EH (cell line): ENCODE data around the gene MAPK13.
"Not testable (repeated sequence)": the region's sequence is repeated elsewhere in the genome, so short reads cannot be mapped to it uniquely, and the experiment has no call there.

Source experiments
- DNase-seq: peaks from one replicate; pipeline ENCODE4 v3.0.0-alpha.2; 2015; ENCODE audit warnings: low read depth

The MAPK13 gene

DNA sequence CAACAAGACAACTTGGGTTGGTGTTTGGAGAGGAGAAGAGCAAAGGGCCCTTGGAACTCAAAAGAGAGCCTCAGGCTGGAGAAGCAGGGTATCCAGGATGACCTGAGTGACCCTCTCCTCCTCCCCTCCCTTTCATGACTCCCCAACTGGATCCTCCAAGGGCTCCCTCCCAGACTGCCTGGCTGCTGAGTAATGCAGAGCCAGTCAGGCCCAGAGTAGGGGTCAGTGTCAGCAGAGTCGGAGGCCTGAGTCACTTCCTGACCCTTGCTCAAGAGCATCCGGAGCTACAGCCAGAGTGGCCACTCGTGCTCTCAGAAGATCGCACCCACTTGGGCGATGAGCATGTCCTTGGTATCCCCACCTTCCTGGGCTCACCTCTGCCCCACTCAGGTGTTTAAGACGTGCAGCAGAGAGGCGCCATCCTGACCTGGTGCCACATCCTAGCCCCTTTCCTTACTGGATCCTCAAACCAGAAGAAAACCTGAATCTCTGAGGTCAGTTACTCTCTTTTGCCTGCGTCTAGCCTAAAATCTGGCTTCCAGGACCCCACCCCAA, 2.8 kb upstream of the MAPK13 start:
- DNase-seq = peak; percentile 92

DNA sequence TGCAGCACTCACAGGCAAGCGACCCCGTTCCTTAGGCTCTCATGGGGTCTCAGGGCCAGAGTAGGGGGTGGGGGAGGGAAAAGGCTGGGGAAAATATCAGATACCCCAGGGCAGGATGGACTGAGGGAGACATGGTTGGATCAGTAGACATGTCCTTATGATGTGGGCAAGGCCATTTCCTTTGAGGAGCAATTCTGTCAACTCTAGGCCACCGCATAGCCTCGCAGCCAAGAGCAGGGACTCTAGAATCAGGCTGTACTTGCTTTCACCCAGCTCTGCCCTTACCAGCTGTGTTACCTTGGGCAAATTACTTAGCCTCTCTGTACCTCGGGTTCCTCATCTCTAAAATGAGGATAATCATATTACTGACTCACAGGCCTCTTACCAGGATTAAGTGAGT, 2.2 kb upstream of the MAPK13 start:
- no peak for DNase-seq

DNA sequence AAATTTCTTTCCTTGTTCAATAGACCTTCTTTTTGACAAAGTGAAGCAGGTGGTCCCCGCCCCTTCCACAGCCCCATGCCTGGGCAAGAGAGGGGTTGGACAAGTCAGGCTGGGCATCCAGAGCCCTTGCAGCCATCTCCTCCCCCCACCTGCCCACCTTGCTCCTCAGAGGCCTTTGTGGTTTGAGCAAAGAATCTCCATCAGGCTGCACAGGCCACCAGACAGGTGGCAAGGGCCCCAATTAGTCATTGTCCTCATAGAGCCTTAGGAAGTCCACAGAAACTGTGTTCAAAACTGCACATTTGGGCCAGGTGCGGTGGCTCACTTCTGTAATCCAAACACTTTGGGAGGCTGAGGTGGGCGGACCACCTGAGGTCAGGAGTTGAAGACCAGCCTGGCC, 1.5 kb upstream of the MAPK13 start:
- DNase-seq = no peak

DNA sequence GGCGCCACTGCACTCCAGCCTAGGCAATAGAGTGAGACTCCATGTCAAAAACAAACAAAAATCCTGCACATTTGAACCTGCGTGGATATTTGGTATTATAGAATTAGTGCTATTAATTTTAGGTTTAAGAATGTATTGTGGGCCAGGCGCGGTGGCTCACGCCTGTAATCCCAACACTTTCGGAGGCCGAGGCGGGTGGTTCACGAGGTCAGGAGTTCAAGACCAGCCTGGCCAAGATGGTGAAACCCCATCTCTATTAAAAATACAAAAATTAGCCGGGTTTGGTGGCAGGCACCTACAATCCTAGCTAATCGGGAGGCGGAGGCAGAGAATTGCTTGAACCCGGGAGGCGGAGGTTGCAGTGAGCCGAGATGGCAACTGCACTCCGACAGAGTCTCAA, 979 bp upstream of the MAPK13 start:
- DNase-seq = not testable (repeated sequence)

DNA sequence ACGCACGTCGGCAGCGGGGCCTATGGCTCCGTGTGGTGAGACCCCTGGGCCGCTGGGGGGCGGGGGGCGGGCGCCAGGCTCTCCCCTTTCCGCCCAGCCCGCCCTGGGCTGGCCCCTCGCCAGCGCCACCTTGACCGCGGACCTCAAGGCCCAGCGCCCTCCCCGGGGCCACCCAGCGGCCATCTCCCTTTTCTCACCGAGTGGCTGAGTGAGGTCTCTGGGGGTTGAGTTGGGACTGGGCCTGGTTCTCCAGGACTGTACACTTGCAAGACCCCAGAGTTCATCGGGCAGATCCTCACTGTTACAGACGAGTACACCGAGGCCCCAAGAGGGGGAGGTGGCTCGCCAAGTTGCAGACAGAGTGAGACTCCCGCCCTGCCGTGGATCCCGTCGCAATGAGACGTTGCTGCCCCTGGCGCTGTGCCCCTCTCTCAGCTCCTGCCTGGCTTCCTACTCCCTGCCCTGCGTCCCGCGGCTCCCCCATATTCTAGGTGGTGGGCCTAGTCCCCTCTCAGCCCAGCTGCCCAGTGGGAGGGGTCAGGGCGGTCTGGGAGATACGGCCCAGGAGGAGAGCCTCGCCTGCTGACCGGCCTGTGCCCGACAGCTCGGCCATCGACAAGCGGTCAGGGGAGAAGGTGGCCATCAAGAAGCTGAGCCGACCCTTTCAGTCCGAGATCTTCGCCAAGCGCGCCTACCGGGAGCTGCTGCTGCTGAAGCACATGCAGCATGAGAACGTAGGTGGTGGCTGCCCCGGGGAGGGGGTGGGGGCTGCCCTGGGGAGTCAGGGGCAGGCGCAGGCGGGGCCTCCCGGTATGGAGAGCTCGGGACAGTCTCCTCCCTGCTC, 576 bp downstream of the MAPK13 start:
- DNase-seq = no peak

DNA sequence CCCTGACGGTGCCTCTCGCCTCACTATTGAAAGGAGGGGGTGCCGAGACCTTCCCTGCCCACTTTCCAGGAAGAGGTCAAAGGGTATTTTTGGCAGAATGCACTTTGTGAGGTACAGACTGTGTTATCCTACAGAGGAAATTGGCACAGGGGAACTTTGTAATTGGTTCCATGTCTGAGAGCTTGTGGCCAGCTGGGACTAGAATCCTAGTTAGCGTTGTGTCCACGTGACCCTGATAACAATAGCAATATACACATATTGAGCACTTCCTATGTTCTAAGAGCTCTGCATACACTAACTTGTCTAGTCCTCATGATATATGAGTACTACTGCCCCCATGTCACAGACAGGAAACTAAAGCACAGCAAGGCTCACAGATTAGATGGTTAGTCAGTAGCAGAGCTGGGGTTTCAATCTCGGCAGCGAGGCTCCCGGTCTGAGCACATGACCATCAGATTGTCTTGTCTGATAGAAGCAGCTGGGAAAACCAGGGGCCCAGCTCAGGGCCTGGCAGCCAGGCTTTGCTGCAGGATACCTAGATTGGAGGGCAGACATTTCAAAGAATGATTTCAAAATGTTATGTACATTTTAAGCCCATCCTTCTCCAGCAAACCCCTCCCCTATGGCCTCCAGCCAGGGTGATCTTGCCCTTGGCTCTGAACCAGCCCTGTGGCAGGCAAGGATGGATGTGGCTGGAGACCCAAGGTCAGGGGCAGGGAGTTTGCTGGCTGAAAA, 1.4 kb downstream of the MAPK13 start:
- DNase-seq = peak; percentile 78

DNA sequence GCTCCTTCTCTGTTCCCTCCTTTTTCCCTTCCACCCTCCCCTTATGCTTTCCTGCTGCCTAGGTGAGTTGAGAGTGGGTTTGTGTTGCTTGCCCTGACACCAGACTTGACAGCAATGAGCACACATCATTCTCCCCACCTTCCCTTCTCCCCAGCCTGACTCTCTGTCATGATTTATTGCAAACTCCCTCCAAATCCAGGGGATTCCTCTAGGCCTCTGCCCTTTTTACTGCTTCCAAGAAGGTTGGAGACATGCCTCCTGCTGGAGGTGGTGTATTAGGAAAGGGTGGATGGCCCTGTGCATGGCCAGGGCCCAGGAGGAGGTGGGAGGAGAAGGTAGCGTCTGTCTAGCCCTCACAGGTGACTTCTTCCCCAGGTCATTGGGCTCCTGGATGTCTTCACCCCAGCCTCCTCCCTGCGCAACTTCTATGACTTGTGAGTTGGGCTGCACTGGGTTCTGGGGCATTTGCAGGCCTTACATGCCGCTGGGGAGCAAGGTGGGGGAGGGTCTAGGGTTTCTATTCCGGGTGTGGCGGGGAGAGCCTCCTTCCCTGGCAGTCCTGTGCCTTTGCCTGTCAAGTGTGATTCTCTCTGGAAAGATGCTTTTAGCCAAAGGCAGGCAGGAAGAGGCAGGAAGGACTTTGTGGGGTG, 2.1 kb downstream of the MAPK13 start:
- no peak for DNase-seq

DNA sequence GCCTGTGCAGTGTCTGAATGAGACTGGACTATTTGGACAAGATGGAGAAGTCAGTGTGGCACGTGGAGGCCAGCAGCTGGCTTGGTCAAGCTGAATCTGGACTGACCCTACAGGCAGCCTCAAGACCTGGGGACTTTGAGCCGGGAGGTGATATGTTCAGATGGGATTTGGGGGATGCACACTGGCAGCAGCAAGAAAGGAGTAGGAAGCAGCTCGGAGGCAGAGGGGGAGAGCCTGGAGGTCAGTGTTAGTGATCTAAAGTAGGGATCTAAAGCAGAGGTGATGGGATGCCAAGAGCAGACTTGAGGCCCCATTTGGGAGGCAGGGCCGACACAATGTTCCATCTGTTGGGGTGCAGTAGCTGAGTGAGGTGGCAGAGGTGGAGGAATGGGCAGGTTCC, 2.8 kb downstream of the MAPK13 start:
- no peak for DNase-seq

DNA sequence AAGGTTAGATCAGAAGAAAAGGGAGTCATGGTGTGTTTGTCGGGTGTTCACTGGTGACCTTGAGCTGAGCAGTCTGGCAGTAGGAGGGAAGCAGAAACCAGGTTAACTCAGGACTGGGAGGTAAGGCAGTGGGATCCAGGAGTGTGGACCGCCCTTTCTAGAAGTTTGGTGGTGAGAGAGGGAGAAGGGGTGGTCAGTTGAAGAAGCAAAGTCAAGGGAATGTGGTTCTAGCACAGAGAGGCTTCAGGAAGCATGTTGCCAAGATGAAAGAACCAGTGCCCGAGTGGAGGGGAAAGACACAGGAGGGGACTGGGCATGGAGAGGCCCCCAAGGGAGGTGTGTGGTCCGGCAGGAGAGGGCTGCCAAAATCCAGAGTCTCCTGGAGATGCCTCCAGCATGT, 3.6 kb downstream of the MAPK13 start:
- DNase-seq = no peak

DNA sequence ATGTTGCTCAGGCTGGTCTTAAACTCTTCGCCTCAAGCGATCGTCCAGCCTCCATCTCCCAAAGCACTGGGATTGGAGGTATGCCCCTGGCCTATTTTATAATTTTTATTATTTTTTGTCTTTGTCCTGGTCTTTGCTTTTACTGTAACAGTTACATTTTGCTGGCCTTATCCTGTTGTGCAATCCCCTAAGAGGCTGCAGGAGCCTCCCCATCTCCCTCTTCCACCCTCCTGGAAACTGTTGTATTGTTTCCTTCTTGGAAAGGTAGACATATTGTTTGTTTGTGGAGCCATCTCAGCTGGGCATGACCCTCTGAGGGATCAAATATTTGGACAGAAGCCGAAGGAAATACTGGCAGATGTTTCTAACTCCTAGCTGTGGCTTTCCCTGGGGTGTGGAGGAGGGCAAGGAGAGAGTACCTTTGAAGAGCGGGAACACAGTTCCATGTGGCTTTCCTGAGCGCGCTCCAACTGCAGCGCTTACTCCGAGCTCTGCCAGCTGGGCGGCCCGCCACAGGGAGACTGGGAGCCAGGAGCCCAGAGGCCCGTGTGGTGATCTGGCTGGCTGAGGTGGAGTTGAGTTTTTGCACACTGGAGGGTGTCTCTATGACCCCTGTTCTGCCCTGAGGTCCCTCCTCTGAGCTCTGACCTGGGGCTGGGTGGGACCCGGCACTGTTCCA, 4.9 kb downstream of the MAPK13 start:
- no peak for DNase-seq

DNA sequence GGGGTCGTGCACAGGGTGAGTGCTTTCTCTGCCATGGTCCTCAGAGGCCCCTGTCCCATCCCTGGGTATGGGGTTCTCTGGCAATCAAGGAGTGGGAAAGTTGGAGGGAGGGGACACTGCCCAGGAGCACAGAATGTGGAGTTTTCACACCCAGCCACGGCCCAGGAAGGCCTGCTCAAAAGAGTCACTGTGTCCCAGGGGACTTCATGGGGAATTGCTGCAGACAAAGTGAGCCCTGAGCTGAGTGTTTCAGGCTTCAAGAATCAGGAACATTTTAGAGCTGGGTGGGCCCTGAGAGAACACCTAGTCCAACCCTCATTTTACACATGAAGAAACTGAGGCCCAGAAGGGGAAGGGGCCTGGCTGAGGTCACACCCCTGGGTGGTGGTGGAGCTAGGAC, 5.7 kb downstream of the MAPK13 start:
- no peak for DNase-seq

DNA sequence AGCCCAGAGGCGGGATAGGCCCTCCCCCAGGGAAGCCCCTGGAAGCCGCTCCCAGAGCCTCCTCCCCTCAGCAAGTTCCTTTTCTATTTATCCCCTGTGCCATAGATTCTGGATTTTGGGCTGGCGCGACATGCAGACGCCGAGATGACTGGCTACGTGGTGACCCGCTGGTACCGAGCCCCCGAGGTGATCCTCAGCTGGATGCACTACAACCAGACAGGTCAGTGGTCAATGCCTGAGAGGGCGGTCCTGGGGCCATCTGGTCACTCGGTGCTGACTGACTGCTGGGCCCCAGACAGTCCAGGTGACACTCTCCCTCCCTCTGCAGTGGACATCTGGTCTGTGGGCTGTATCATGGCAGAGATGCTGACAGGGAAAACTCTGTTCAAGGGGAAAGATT, 6.2 kb downstream of the MAPK13 start:
- DNase-seq = no peak

DNA sequence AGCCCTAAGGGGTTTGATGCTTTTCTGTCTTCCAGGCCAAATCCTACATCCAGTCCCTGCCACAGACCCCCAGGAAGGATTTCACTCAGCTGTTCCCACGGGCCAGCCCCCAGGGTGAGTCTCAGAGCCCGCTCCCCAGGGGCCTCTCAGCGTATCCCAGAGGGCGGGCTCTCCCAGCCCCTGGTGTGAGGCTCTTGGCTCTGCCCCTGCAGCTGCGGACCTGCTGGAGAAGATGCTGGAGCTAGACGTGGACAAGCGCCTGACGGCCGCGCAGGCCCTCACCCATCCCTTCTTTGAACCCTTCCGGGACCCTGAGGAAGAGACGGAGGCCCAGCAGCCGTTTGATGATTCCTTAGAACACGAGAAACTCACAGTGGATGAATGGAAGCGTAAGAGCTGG, 8.4 kb downstream of the MAPK13 start:
- no peak for DNase-seq

DNA sequence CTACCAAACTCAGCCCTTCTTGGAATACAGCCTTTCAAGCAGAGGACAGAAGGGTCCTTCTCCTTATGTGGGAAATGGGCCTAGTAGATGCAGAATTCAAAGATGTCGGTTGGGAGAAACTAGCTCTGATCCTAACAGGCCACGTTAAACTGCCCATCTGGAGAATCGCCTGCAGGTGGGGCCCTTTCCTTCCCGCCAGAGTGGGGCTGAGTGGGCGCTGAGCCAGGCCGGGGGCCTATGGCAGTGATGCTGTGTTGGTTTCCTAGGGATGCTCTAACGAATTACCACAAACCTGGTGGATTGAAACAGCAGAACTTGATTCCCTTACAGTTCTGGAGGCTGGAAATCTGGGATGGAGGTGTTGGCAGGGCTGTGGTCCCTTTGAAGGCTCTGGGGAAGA, 9.1 kb downstream of the MAPK13 start:
- DNase-seq = no peak

DNA sequence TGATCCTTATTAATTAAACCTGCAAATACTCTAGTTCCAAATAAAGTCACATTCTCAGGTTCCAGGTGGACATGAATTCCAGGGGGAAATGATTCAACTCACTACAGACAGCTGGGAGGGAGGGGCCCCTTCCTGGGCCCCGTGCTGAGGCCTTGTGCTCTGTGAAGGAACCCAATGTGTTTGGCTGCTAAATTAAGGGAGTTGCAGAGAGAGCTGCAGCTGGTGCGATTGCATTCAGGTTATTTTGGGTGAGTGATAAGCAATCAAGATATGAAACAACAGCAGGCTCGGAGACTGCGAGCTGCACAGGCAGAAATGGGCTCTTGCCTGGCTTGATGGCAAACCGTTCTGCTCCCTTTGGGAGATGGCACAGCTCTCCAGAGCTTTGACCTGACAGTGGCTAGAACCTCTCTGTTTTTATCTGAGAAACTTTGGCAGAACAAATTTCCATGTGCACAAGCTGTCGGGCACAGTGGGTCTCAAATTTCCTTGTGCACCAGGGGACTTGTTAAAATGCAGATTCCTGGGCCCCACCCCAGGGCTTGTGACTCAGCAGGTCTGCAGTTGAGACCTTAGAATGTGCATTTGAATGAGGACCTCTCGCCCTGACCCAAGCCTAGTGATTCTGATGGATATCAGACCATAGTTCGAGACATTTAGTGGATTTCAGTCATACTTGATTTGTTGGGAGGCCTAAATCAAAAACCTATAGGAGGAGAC, 9.8 kb downstream of the MAPK13 start:
- DNase-seq = no peak

DNA sequence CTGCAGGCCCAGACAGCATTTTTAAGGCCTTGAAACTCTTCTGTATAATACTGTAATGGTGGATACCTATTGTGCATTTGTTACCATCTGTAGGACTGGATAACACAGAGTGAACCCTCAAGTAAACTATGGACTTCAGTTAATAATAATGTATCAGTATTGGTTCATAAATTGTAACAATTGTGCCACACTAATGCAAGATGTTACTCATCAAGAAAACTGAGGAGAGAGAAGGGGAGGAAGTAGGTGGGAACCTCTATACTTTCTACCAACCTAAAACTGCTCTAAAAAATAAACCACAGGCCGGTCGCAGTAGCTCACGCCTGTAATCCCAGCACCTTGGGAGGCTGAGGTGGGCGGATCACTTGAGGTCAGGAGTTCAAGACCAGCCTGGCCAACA, 10.8 kb downstream of the MAPK13 start:
- no peak for DNase-seq

DNA sequence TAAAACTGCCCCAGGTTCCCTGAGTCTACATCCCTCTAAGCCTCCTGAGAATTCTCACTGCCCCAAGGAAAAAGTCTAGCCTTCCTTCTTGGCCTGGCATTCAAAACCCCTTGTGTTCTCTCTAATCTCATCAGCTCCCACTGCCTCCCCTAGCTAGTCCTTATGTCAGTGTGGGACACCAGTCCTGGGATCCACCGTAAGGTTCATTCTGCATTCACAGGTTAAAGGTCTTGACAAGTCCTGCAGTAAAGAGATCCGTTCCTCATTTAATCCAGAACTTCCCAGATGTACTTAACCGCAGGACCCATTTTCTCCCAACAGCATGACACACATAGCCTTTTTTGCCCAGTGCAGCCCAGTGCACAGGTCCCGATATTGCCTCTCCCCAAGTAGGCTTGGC, 11.6 kb downstream of the MAPK13 start:
- DNase-seq = no peak

DNA sequence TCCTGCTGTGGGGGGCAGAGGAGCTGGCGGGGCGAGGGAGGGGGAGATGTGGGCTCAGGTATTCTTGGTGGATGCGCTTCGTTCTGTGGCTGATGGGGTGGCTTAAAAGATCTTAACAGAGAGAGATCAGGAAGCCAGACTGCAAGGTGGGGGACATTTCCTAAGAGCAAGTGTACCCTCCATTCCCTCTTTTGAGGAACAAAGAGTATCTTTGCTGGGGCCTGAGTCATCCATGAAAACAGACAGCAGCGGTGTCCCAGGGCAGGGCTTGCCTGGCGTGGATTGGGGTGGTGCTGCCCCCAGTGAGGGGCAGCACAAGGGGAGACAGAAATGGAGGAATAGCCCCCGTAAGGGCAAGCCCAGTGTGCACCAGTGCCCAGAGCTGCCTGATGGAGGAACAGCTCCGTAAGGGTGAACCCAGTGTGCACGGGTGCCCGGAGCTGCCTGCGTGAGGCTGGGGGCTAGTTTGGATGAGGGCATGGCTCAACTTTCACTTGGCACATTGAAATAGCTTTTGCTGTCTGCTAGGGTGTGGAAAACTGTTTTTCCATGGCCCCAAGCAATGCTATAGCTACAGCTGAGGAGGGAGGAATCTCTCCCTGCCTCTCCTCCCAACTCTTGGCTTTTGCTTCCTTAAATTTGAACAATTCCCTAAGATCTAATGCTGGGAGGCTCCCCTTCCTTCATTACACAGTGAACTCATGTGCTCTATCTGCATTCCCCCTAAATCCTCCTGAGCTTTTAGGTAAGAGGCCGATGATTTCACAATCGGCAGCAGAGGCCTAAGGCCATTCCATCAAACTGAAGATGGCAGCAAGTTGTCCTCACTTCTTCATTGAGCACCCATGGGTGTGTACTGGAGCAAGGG, 12.9 kb downstream of the MAPK13 start:
- no peak for DNase-seq

DNA sequence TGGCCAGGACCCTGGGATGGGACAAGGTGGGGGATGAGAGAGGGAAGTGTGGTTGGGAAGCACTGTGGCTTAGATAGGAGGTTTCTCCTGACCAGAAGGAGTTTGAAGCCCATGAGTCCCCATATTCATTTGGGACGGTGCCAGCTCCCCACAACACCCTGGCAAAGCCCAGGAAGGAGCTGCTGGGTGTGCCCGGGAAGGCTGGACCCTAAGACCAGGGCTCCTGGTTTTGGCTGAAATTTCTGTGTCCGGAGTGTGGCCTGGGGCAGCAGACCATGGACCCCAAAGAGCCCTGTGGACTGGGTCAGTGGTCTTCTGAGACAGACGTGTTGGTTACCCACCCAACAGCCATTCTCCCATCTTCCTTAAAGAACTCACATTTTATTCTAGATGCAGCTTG, 15.2 kb downstream of the MAPK13 start:
- no peak for DNase-seq

DNA sequence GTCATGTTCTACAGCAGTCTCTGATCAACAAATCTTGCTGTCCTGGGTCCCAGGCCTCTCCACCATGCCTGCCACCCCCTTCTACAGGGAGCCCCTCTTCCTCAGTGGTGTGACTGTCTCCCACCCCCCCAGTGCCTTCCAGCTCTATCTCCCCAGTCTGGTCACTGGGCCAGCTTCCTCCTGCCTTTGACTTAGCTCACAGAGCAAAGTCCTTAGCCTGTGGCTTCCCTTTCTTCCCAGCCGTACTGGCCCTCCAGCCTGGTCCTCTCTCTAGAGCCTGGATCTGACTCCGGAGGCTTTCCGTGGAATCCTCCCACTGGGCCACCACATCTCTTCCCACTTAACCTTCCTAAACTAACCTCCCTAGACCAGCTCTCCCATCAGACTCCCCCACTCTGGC, 17.0 kb downstream of the MAPK13 start:
- DNase-seq = no peak

DNA sequence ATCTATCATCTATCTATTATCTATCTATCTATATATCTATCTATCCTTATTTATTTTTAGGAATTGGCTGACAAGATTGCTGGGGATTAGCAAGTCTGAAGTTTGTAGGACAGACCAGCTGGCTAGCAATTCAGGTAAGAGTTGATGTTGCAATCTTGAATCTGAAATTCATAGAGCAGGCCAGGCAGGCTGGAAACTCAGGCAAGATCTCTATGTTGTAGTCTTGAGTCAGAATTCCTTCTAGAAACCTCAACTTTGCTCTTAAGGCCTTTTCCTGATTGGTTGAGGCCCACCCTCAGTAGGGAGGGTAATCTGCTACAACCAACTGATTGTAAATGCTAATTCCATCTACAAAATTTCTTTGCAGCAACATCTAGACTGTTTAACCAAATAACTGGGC, 19.2 kb downstream of the MAPK13 start:
- DNase-seq = no peak
